H1 (cell line): Measurements from ENCODE around the gene ITLN1. TPM values are rescaled to one million over a fixed set of nuclear protein-coding genes. Genes with fewer than 3 reads are reported as not detected.

ENCODE experiments used
- CTCF ChIA-PET: fragments of 300-600 bp; sonication (Branson Sonifier 250); formaldehyde crosslinking; loops from one replicate; lab custom pipeline; 2021; ENCODE audit not compliant: partially characterized antibody; lab: Charles Lee
- POLR2A ChIA-PET: fragments of 300-600 bp; sonication (Branson Sonifier 250); formaldehyde crosslinking; loops from one replicate; lab custom pipeline; 2021; ENCODE audit warnings: inconsistent platforms; ENCODE audit not compliant: partially characterized antibody; lab: Charles Lee
- DNase-seq, 2 experiments: peaks; one replicate each; pipeline versions ENCODE4 v3.0.0 to v3.0.0-alpha.2; 2010 to 2022; ENCODE audit warnings: low spot score in 2 of 2, low read depth in 1 of 2, mixed read lengths in 1 of 2
- FAIRE-seq: peaks from 2 replicates; lab custom pipeline; 2011; peaks lifted over from hg19 to GRCh38; lab: Jason Lieb, UNC
- H2AFZ ChIP-seq: 2 replicates; pipeline ENCODE4 v1.8.1; 2012; ENCODE audit warnings: low read length, inconsistent platforms
- H2AK5ac ChIP-seq: 2 replicates; pipeline ENCODE4 v1.6.1; 2013; ENCODE audit warnings: low read depth, low read length
- H2BK120ac ChIP-seq: replicated peaks from 2 replicates; pipeline ENCODE3; 2013; ENCODE audit warnings: low read depth, low read length, inconsistent platforms
- H2BK12ac ChIP-seq: 2 replicates; pipeline ENCODE4 v1.6.1; 2013; ENCODE audit warnings: low read depth, low read length
- H2BK15ac ChIP-seq: 2 replicates; pipeline ENCODE4 v1.6.1; 2013; ENCODE audit warnings: low read length
- H2BK20ac ChIP-seq: 2 replicates; pipeline ENCODE4 v1.6.1; 2013; ENCODE audit warnings: low read length
- H2BK5ac ChIP-seq: 2 replicates; pipeline ENCODE4 v1.6.1; 2013; ENCODE audit warnings: low read depth, low read length
- H3K14ac ChIP-seq: 2 replicates; pipeline ENCODE4 v1.6.1; 2013; ENCODE audit warnings: inconsistent platforms; ENCODE audit not compliant: insufficient read length
- H3K18ac ChIP-seq: 2 replicates; pipeline ENCODE4 v1.6.1; 2013; ENCODE audit warnings: low read length; ENCODE audit errors: extremely low read depth
- H3K23ac ChIP-seq: 2 replicates; pipeline ENCODE4 v1.6.1; 2013; ENCODE audit warnings: inconsistent platforms; ENCODE audit not compliant: insufficient read length
- H3K23me2 ChIP-seq: 2 replicates; pipeline ENCODE4 v1.6.1; 2013; ENCODE audit warnings: low read depth, low read length
- H3K27ac ChIP-seq: 2 replicates; pipeline ENCODE4 v1.6.1; 2011; ENCODE audit warnings: low read depth, low read length, inconsistent platforms
- H3K27me3 ChIP-seq, 4 experiments: replicated peaks in 1 of 4; 1 replicate in 1 of 4; 2 replicates in 3 of 4; pipeline versions ENCODE4 v1.6.1 to v1.8.1; 2011 to 2013; ENCODE audit warnings: low read length in 3 of 4, mild to moderate bottlenecking in 3 of 4, inconsistent platforms in 2 of 4, mixed read lengths in 2 of 4, moderate library complexity in 1 of 4; ENCODE audit not compliant: control insufficient read depth in 3 of 4, insufficient read depth in 3 of 4; ENCODE audit errors: extremely low read depth in 1 of 4
- H3K36me3 ChIP-seq, 4 experiments: 2 replicates each; pipeline versions ENCODE4 v1.6.1 to v1.8.1; 2011 to 2013; ENCODE audit warnings: mild to moderate bottlenecking in 4 of 4, low read length in 3 of 4, moderate library complexity in 2 of 4, control low read depth in 1 of 4, inconsistent platforms in 1 of 4; ENCODE audit not compliant: insufficient read depth in 4 of 4, control insufficient read depth in 2 of 4
- H3K4ac ChIP-seq: replicated peaks from 2 replicates; pipeline ENCODE3; 2013; ENCODE audit warnings: low read length, low read depth, mixed read lengths, inconsistent platforms; ENCODE audit not compliant: insufficient read length
- H3K4me1 ChIP-seq, 4 experiments: replicated peaks in 1 of 4; 1 replicate in 1 of 4; 2 replicates in 3 of 4; pipeline versions ENCODE4 v1.6.1 to v1.8.1; 2011 to 2013; ENCODE audit warnings: low read length in 3 of 4, inconsistent platforms in 2 of 4, mixed read lengths in 1 of 4; ENCODE audit not compliant: insufficient read depth in 4 of 4, control insufficient read depth in 3 of 4
- H3K4me2 ChIP-seq, 2 experiments: 2 replicates each; pipeline versions ENCODE4 v1.6.1 to v1.8.1; 2011 to 2013; ENCODE audit warnings: low read depth in 2 of 2, low read length in 2 of 2, control low read depth in 1 of 2, inconsistent platforms in 1 of 2, mild to moderate bottlenecking in 1 of 2; ENCODE audit not compliant: insufficient read depth in 1 of 2
- H3K4me3 ChIP-seq, 4 experiments: fragments of 200-600, 300-600 bp in 1 of 4; sonication (generic), shearing (Covaris generic), sonication (Bioruptor Twin) in 1 of 4; 2 replicates each; pipeline versions ENCODE4 v1.5.1 to v1.8.1; 2011 to 2016; ENCODE audit warnings: low read length in 4 of 4, low read depth in 3 of 4, control low read depth in 2 of 4, inconsistent platforms in 2 of 4, mild to moderate bottlenecking in 2 of 4, mixed read lengths in 1 of 4, moderate library complexity in 1 of 4; ENCODE audit not compliant: insufficient read depth in 2 of 4; ENCODE audit errors: extremely low read depth in 1 of 4
- H3K56ac ChIP-seq: replicated peaks from 2 replicates; pipeline ENCODE3; 2013; ENCODE audit warnings: low read depth, mild to moderate bottlenecking, mixed read lengths, low read length, inconsistent platforms; ENCODE audit not compliant: insufficient read length
- H3K79me1 ChIP-seq: 2 replicates; pipeline ENCODE4 v1.6.1; 2013; ENCODE audit warnings: low read depth, low read length, control low read depth
- H3K79me2 ChIP-seq, 2 experiments: 2 replicates each; pipeline versions ENCODE4 v1.6.1 to v1.8.1; 2012 to 2013; ENCODE audit warnings: low read length in 2 of 2, mild to moderate bottlenecking in 2 of 2, inconsistent platforms in 1 of 2; ENCODE audit not compliant: insufficient read depth in 2 of 2, control insufficient read depth in 1 of 2
- H3K9ac ChIP-seq, 4 experiments: replicated peaks in 1 of 4; 1 replicate in 1 of 4; 2 replicates in 3 of 4; pipeline versions ENCODE4 v1.6.1 to v1.8.1; 2011 to 2013; ENCODE audit warnings: low read depth in 3 of 4, low read length in 3 of 4, control low read depth in 2 of 4, mild to moderate bottlenecking in 2 of 4, moderate library complexity in 2 of 4, inconsistent platforms in 1 of 4; ENCODE audit errors: extremely low read depth in 1 of 4
- H3K9me3 ChIP-seq, 2 experiments: 2 replicates each; pipeline versions ENCODE4 v1.6.1 to v1.8.1; 2012 to 2013; ENCODE audit warnings: mild to moderate bottlenecking in 2 of 2, moderate library complexity in 2 of 2, control low read depth in 1 of 2, inconsistent platforms in 1 of 2, low read depth in 1 of 2, low read length in 1 of 2, mixed read lengths in 1 of 2; ENCODE audit not compliant: insufficient read depth in 2 of 2
- H4K20me1 ChIP-seq, 2 experiments: replicated peaks in 1 of 2; 2 replicates each; pipeline versions ENCODE3 to v1.8.1; 2011 to 2013; ENCODE audit warnings: inconsistent platforms in 2 of 2, low read length in 2 of 2, mild to moderate bottlenecking in 1 of 2; ENCODE audit not compliant: insufficient read depth in 2 of 2, control insufficient read depth in 1 of 2
- H4K5ac ChIP-seq: 2 replicates; pipeline ENCODE4 v1.6.1; 2013; ENCODE audit warnings: low read length, low read depth, mixed read lengths, inconsistent platforms; ENCODE audit not compliant: insufficient read length
- H4K8ac ChIP-seq: 2 replicates; pipeline ENCODE4 v1.8.0; 2013; ENCODE audit warnings: mild to moderate bottlenecking, moderate library complexity, low read length, inconsistent platforms; ENCODE audit not compliant: insufficient read depth; ENCODE audit errors: extremely low read depth
- H4K91ac ChIP-seq: replicated peaks from 2 replicates; pipeline ENCODE3; 2013; ENCODE audit warnings: low read length, mixed read lengths, inconsistent platforms; ENCODE audit not compliant: insufficient read length
- HDAC2 ChIP-seq, 2 experiments: fragments of 300-600 bp in 1 of 2; sonication (generic) in 1 of 2; IDR thresholded peaks; 2 replicates each; pipeline ENCODE4 v1.6.1; 2011 to 2012; ENCODE audit warnings: low read depth in 2 of 2, low read length in 2 of 2, mild to moderate bottlenecking in 2 of 2, moderate library complexity in 2 of 2, borderline replicate concordance in 1 of 2, inconsistent platforms in 1 of 2
- POLR2AphosphoS5 ChIP-seq: IDR thresholded peaks from 2 replicates; pipeline ENCODE4 v1.6.1; 2011; ENCODE audit warnings: low read depth, low read length
- WGBS, 2 experiments: shearing (Covaris generic) in 1 of 2; methylation state at CpG; one replicate each; pipeline versions ENCODE4 v1.1.6 to v1.1.7; 2013 to 2015; ENCODE audit warnings: low lambda C conversion rate in 2 of 2, mixed read lengths in 2 of 2, inconsistent platforms in 1 of 2, low coverage in 1 of 2, missing lambda C conversion rate in 1 of 2; ENCODE audit not compliant: insufficient replicate concordance in 2 of 2, insufficient coverage in 1 of 2, insufficient read length in 1 of 2; ENCODE audit errors: extremely low coverage in 1 of 2, missing lambda C conversion rate in 1 of 2; 5-methylcytosine and 5-hydroxymethylcytosine counted together
- polyA plus RNA-seq, 7 experiments: library from polyadenylated mRNA; depleted of rRNA in 3 of 7; stranded (reverse) in 5 of 7; unstranded in 2 of 7; fragments of >200 nt in 5 of 7; fragments of 200-250 nt in 2 of 7; gene quantifications; 1 replicate in 5 of 7; 2 replicates in 1 of 7; 4 replicates in 1 of 7; pipeline versions ENCODE4 v1.2.1 to v1.2.3, GENCODE V29; 2011 to 2013; ENCODE audit warnings: missing spikeins in 2 of 7, mixed read lengths in 2 of 7
- total RNA-seq: library from RNA; stranded (reverse); fragmentation: NEBNext Ultra II Directional; extraction: Animal tissue kit (Norgen Biotek cat#: 25700); gene quantifications from 2 replicates; pipeline ENCODE4 v1.2.1, GENCODE V29; 2021

The ITLN1 gene
- total and polyA plus RNA-seq, 2 of the 8 experiments (the other 6 are each of a cell fraction or from before 2014, with no cell fraction given), result not detected

DNA sequence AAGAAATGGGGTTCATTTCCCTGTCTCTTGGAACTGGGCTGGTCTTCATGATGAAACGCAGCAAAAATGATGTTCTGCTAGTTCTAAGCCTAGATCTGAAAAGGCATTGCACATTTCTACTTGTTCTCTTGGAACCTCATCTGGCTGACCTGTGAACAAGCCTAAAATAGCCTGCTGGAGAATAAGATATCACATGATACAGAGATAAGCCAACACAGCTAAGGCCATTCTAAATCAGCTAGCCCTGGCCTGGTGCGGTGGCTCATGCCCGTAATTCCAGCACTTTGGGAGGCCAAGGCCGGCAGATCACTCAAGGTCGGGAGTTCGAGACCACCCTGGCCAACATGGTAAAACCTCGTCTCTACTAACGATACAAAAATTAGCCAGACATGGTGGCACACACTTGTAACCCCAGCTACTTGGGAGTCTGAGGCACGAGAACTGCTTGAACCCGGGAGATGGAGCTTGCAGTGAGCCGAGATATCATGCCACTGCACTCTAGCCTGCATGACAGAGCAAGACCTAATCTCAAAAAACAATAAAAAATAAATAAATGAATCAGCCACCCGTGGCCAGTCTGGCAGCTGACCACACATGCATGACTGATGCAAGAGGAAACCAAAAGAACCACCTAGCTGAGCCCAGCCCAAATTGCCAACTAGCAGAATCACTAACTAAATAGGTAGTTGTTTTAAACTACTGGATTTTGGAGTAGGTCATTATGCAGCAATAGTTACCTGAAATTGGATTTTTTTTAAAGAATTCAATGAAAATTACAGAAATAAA lies 40.3 kb downstream of the ITLN1 start:
- TF ChIP-seq POLR2AphosphoS5 (no peak), HDAC2 (IDR thresholded peaks at IDR 0.05; ENCODE audit: borderline replicate concordance in 1 of 2, low read depth in 2 of 2, low read length in 2 of 2) (no peak)
- TF ChIP-seq, all 59 proteins: peak for 0
- H3K23me2 ChIP-seq, result no peaks in the 10 kb centered on the region
- no peak overlapping the region for H3K14ac ChIP-seq
- POLR2A ChIA-PET, result no interaction called here
- H3K23ac ChIP-seq, result no peak overlapping the region
- no peaks in the 10 kb centered on the region for H3K79me1 ChIP-seq
- FAIRE-seq (no peak), DNase-seq (no peak)
- no peaks in the 10 kb centered on the region for H3K9me3 ChIP-seq
- no peak overlapping the region for H3K27ac ChIP-seq
- H3K56ac ChIP-seq, result no peak overlapping the region
- H2BK120ac ChIP-seq, result no peak overlapping the region
- no peaks in the 10 kb centered on the region for H4K20me1 ChIP-seq
- no peak overlapping the region for H4K91ac ChIP-seq
- no peak overlapping the region for H3K9ac ChIP-seq
- no peak overlapping the region for H4K5ac ChIP-seq
- no peak overlapping the region for H2BK12ac ChIP-seq
- H3K79me2 ChIP-seq, result no peaks in the 10 kb centered on the region
- 92% methylated on average over 12 of the region's 12 CpGs; no CpG with 5 or more reads in 1 of the 2 experiments for WGBS, 2 experiments
- no peak overlapping the region for H2BK5ac ChIP-seq
- no peaks in the 10 kb centered on the region for H3K36me3 ChIP-seq
- H2AFZ ChIP-seq, result no peak overlapping the region
- no peak overlapping the region for H4K8ac ChIP-seq
- H3K18ac ChIP-seq, result no peak overlapping the region
- no peak overlapping the region for H3K4ac ChIP-seq
- no peak overlapping the region for H3K4me2 ChIP-seq
- H2BK20ac ChIP-seq, result no peak overlapping the region
- H3K4me1 ChIP-seq, result no peaks in the 10 kb centered on the region
- CTCF ChIA-PET, result interaction anchor here (0.8 to 13.0 kb wide), 7 partner anchors 10 to 164 kb away, joined by 3 to 219 read pairs (median 3); partner anchors contain the start of genes ITLN1 and ITLN2
- no peak overlapping the region for H2AK5ac ChIP-seq
- no peak overlapping the region for H3K4me3 ChIP-seq
- H2BK15ac ChIP-seq, result no peak overlapping the region
- no peaks in the 10 kb centered on the region; a peak in 1 of 7 replicates for H3K27me3 ChIP-seq
